HCT116 (cell line): ENCODE results near the gene PEX11B. TPM values are rescaled to one million over a fixed set of nuclear protein-coding genes. Genes with fewer than 3 reads are reported as not detected.
A peak's percentile ranks its signal among the peaks of the same experiment; 100 is the strongest.

Experiments
- ATAC-seq: fragments of 200-7000 bp; cut with Tn5 transposase; 2 replicates; pipeline ENCODE4 v1.9.1; 2020; ENCODE audit warnings: mild to moderate bottlenecking, moderate library complexity
- BruUV-seq: library from RNA; stranded (reverse); fragments of 400-500 nt; replicated peaks from 2 replicates; lab custom pipeline; 2021; lab: Mats Ljungman, UMichigan
- CTCF ChIA-PET: fragments of 300-600 bp; sonication (Branson Sonifier 250); formaldehyde crosslinking; loops from one replicate; lab custom pipeline; 2021; ENCODE audit warnings: antibody characterized with exemption; lab: Charles Lee
- POLR2A ChIA-PET: fragments of 300-600, 350-600 bp; sonication (Branson Sonifier 250); formaldehyde crosslinking; loops from one replicate; lab custom pipeline; 2021; ENCODE audit warnings: antibody characterized with exemption; lab: Charles Lee
- RAD21 ChIA-PET, 2 experiments: fragments of 300-600 bp; sonication (Branson Sonifier 250); formaldehyde crosslinking; loops; one replicate each; lab custom pipeline; 2023; ENCODE audit warnings: low total read pairs in 2 of 2; ENCODE audit not compliant: uncharacterized antibody in 2 of 2, unreplicated experiment in 2 of 2, low non-redundant PET in 1 of 2; lab: Charles Lee
- DNase-seq: peaks from one replicate; pipeline ENCODE4 v3.0.0-alpha.2; 2010; ENCODE audit warnings: low read depth, low spot score
- H2AFZ ChIP-seq: fragments of 200-600 bp; shearing (Covaris generic), sonication (generic); 2 replicates; pipeline ENCODE4 v1.6.1; 2017; ENCODE audit warnings: low read depth, mixed run types, mixed read lengths, antibody characterized with exemption, low read length; ENCODE audit not compliant: poor library complexity, severe bottlenecking
- H3K27ac ChIP-seq: 2 replicates; pipeline ENCODE4 v1.5.1; 2012; ENCODE audit warnings: low read depth, low read length
- H3K27me3 ChIP-seq: fragments of 200-600 bp; sonication (generic); 2 replicates; pipeline ENCODE4 v1.6.1; 2016; ENCODE audit warnings: mixed run types, low read length, mixed read lengths; ENCODE audit not compliant: insufficient read depth
- H3K36me3 ChIP-seq, 2 experiments: fragments of 200-500 bp in 1 of 2; fragments of 200-600 bp in 1 of 2; sonication (Bioruptor generic) in 1 of 2; sonication (generic) in 1 of 2; 2 replicates each; pipeline versions ENCODE4 v1.5.1 to v1.6.1; 2014 to 2016; ENCODE audit warnings: low read length in 2 of 2, inconsistent platforms in 1 of 2, mixed read lengths in 1 of 2, mixed run types in 1 of 2; ENCODE audit not compliant: insufficient read depth in 2 of 2, control insufficient read depth in 1 of 2
- H3K4me1 ChIP-seq, 2 experiments: fragments of 200-600 bp in 1 of 2; sonication (generic) in 1 of 2; 2 replicates each; pipeline versions ENCODE4 v1.5.1 to v1.6.1; 2012 to 2017; ENCODE audit warnings: low read length in 2 of 2, inconsistent platforms in 1 of 2, mild to moderate bottlenecking in 1 of 2, mixed read lengths in 1 of 2, mixed run types in 1 of 2, moderate library complexity in 1 of 2; ENCODE audit not compliant: insufficient read depth in 2 of 2, control insufficient read depth in 1 of 2
- H3K4me2 ChIP-seq: fragments of 200-600 bp; sonication (generic); 2 replicates; pipeline ENCODE4 v1.6.1; 2017; ENCODE audit warnings: mixed run types, low read length, mixed read lengths
- H3K4me3 ChIP-seq, 2 experiments: fragments of 200-600 bp in 1 of 2; sonication (generic) in 1 of 2; replicated peaks in 1 of 2; 2 replicates each; pipeline ENCODE4 v1.5.1; 2011 to 2016; ENCODE audit warnings: low read length in 2 of 2, control low read depth in 1 of 2, low read depth in 1 of 2, mild to moderate bottlenecking in 1 of 2, mixed read lengths in 1 of 2, mixed run types in 1 of 2
- H3K79me2 ChIP-seq: fragments of 200-600 bp; sonication (generic); 2 replicates; pipeline ENCODE4 v1.6.1; 2017; ENCODE audit warnings: mild to moderate bottlenecking, mixed run types, low read length, moderate library complexity, mixed read lengths; ENCODE audit not compliant: insufficient read depth
- H3K9ac ChIP-seq: fragments of 200-600 bp; sonication (generic); 2 replicates; pipeline ENCODE4 v1.6.1; 2016; ENCODE audit warnings: low read length, mixed read lengths
- H3K9me2 ChIP-seq: fragments of 200-600 bp; sonication (generic), shearing (Covaris generic); 2 replicates; pipeline ENCODE4 v1.6.1; 2017; ENCODE audit warnings: mixed run types, mild to moderate bottlenecking, moderate library complexity; ENCODE audit not compliant: insufficient read depth
- H3K9me3 ChIP-seq, 2 experiments: fragments of 200-500 bp in 1 of 2; fragments of 200-600 bp in 1 of 2; sonication (Bioruptor generic) in 1 of 2; sonication (generic) in 1 of 2; 2 replicates each; pipeline ENCODE4 v1.6.1; 2014 to 2017; ENCODE audit warnings: low read length in 2 of 2, mixed read lengths in 2 of 2, inconsistent platforms in 1 of 2, low read depth in 1 of 2, mild to moderate bottlenecking in 1 of 2, mixed run types in 1 of 2, moderate library complexity in 1 of 2; ENCODE audit not compliant: control insufficient read depth in 1 of 2, insufficient read depth in 1 of 2
- H4K20me1 ChIP-seq: fragments of 200-600 bp; sonication (generic), shearing (Covaris generic); 2 replicates; pipeline ENCODE4 v1.6.1; 2017; ENCODE audit warnings: mixed run types, mild to moderate bottlenecking, moderate library complexity; ENCODE audit not compliant: insufficient read depth
- CBX3 ChIP-seq: IDR thresholded peaks from 2 replicates; pipeline ENCODE4 v1.6.1; 2012; ENCODE audit warnings: low read depth
- POLR2A ChIP-seq: IDR thresholded peaks from 2 replicates; pipeline ENCODE4 v1.7.0; 2011; ENCODE audit warnings: borderline replicate concordance; ENCODE audit not compliant: insufficient read depth, insufficient read length; ENCODE audit errors: extremely low read depth
- SP1 ChIP-seq: IDR thresholded peaks from 2 replicates; pipeline ENCODE4 v1.6.1; 2012; ENCODE audit warnings: low read depth
- ZFX ChIP-seq: fragments of 450-650 bp; IDR thresholded peaks from 2 replicates; pipeline ENCODE4 v1.6.1; 2017
- intact Hi-C: fragments of 100-400 bp; cut with micrococcal nuclease; formaldehyde crosslinking; loops from 2 replicates; pipeline ENCODE4 v1.10.0; 2022
- total RNA-seq: library from RNA; stranded (reverse); gene quantifications from one replicate; pipeline ENCODE4 v1.2.1, GENCODE V29; 2021; ENCODE audit not compliant: unreplicated experiment
- TF ChIP-seq, protein P1 (sequence below): IDR thresholded peaks from 2 replicates; pipeline ENCODE4 v1.6.1; 2012; ENCODE audit warnings: low read depth

PEX11B gene
- total RNA-seq, 1 experiment from 2014 or later, result 20.9 TPM

DNA sequence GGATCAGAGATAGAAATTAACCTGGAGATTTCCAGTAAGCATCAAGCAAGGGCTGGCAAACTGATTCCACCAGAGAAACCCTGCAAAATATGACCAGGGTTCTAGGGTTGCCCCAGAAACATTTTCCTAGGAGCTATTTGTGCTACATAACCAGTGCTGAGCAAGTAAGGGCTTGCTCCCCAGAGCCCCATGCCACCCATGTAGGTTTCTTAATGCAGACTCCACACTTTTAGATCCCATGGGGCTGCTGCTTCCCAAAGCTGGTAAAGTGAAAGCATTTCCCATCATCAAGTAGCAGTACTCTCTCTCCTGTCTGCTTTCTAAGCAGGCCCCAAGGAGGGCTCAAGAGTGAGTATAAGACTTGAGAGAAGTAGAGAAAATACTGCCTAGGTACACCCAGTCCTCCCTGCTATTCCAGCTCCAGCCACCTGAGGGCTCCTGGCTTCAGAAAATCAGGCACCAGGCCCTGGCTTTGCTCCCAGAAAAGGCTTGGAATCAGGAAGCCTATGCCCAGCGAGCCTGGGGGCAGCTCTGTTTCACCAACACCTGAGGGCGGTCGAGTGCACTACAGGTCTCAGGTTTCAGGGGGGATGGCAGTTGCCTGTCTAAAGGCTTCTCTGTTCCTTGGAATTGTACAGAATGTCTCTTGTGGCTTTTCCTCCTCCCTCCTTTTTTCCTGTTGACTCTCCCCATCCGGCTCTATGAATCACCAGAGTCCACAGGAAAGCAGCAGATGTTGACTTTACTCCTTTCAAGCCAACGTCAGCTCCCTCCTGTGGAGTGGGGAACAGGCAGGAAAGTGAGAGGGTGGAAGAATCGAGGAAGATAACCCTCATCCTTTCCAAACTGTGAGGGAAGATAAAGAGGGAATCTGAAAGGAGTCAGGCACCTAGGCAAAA is 26.7 kb downstream of the PEX11B start (continued):
- TF ChIP-seq, protein P1, sequence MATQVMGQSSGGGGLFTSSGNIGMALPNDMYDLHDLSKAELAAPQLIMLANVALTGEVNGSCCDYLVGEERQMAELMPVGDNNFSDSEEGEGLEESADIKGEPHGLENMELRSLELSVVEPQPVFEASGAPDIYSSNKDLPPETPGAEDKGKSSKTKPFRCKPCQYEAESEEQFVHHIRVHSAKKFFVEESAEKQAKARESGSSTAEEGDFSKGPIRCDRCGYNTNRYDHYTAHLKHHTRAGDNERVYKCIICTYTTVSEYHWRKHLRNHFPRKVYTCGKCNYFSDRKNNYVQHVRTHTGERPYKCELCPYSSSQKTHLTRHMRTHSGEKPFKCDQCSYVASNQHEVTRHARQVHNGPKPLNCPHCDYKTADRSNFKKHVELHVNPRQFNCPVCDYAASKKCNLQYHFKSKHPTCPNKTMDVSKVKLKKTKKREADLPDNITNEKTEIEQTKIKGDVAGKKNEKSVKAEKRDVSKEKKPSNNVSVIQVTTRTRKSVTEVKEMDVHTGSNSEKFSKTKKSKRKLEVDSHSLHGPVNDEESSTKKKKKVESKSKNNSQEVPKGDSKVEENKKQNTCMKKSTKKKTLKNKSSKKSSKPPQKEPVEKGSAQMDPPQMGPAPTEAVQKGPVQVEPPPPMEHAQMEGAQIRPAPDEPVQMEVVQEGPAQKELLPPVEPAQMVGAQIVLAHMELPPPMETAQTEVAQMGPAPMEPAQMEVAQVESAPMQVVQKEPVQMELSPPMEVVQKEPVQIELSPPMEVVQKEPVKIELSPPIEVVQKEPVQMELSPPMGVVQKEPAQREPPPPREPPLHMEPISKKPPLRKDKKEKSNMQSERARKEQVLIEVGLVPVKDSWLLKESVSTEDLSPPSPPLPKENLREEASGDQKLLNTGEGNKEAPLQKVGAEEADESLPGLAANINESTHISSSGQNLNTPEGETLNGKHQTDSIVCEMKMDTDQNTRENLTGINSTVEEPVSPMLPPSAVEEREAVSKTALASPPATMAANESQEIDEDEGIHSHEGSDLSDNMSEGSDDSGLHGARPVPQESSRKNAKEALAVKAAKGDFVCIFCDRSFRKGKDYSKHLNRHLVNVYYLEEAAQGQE, result no peak
- TF ChIP-seq ZFX, result no peak

GRCh38 chr1:145891143-145891542 is 27.4 kb downstream of the PEX11B start:
- peak overlapping the region; percentile 71 for H3K4me2 ChIP-seq
- peaks cover 29 to 41% of the 10 kb centered on the region in 2 experiments for H3K4me1 ChIP-seq

More at GRCh38 chr1:145891143-145891542, 27.4 kb downstream of the PEX11B start:
- ATAC-seq (no peak), DNase-seq (no peak)
- ChIA-PET POLR2A (interaction anchor here (0.8 to 2.6 kb wide), 9 partner anchors 17 to 160 kb away, joined by 3 to 21 read pairs (median 6); partner anchors contain the start of genes ANKRD34A, PEX11B, PIAS3 and POLR3GL), RAD21 (interaction anchor here (0.8 to 1.7 kb wide), 5 partner anchors 32 to 146 kb away, joined by 3 to 5 read pairs (median 4); partner anchors contain the start of genes RBM8A (in 2 of the 2) and PIAS3 (in 1 of the 2)), CTCF (interaction anchor here (0.7 to 3.3 kb wide), 18 partner anchors 12 to 146 kb away, joined by 3 to 36 read pairs (median 8); partner anchors contain the start of genes ANKRD34A, ITGA10, LIX1L and PIAS3)
- intact Hi-C loops, result loop anchor here (5.0 kb wide), 1 partner anchor 86 kb away; no protein-coding TSS in a partner anchor
- peak overlapping the region; percentile 78 for H3K27ac ChIP-seq
- no peak overlapping the region for H2AFZ ChIP-seq
- no peaks in the 10 kb centered on the region for H4K20me1 ChIP-seq
- H3K79me2 ChIP-seq, result no peaks in the 10 kb centered on the region
- H3K27me3 ChIP-seq, result no peaks in the 10 kb centered on the region
- 0 out of 2 replicates have a peak overlapping the region, but pooled peaks have one; percentile 54 for H3K9ac ChIP-seq
- no peaks in the 10 kb centered on the region for H3K36me3 ChIP-seq
- no peak for TF ChIP-seq POLR2A
- TF ChIP-seq CBX3, result no peak
- TF ChIP-seq SP1, result 0 out of 2 replicates have a peak, but pooled peaks have one; percentile 22
- H3K9me3 ChIP-seq, result no peaks in the 10 kb centered on the region
- BruUV-seq, result no TSS peak
- H3K9me2 ChIP-seq, result no peaks in the 10 kb centered on the region
- H3K4me3 ChIP-seq, result no peak overlapping the region
